GM19025 (cell line): Measurements from ENCODE around the gene B9D2.

Experiments used
- ATAC-seq: cut with Tn5 transposase; IDR thresholded peaks from one replicate; pipeline ENCODE4 v1.9.1; 2021; ENCODE audit warnings: mild to moderate bottlenecking, low read depth, moderate library complexity; ENCODE audit not compliant: unreplicated experiment

The B9D2 gene

GRCh38 chr19:41318696-41319499 is 45.1 kb downstream of the B9D2 start:
- ATAC-seq: no peak

DNA sequence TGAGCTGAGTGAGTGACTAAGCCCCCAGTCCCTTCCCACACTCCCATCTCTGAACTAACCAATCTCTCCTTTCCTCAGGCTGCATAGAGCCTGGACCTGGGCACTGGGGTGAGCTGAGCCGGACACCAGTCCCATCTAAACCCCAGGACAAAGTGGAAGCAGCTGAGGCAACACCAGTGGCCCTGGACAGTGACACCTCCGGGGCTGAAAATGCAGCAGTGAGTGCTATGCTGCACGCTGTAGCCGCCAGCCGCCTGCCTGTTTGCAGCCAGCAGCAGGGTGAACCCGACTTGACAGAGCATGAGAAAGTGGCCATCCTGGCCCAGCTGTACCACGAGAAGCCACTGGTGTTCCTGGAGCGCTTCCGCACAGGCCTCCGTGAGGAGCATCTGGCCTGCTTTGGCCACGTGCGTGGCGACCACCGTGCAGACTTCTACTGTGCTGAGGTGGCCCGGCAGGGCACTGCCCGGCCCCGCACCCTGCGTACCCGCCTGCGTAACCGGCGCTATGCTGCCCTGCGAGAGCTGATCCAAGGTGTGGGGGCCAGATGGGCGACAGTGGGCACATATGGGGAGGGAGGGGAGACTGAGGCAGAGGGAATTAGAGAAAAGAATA is 47.5 kb downstream of the B9D2 start:
- ATAC-seq: no peak

- no peak for ATAC-seq
Observed at GRCh38 chr19:41311613-41312012, 52.3 kb downstream of the B9D2 start.

DNA sequence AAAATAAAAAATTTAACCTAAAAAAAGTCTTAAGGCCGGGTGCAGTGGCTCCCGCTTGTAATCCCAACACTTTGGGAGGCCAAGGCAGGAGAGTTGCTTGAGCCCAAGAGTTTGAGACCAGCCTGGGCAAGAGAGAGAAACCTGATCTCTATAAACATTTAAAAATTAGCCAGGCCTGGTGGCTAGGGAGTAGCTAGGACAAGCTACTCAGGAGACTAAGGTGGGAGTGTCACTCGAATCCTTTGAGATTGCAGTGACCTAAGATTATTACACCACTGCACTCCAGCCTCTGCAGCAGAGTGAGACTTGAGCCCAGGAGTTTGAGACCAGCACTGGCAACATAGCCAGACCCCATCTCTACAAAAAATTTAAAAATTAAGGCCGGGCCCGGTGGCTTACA is 52.9 kb downstream of the B9D2 start:
- ATAC-seq: no peak

- ATAC-seq: peak; percentile 70
Observed at GRCh38 chr19:41310033-41310831, 53.7 kb downstream of the B9D2 start, which contains the start of gene CCDC97. Gene CCDC97 (plus strand): TSS chr19:41310172. CDS start chr19:41310311, 139 bp downstream.

GRCh38 chr19:41309180-41310032 is 54.5 kb downstream of the B9D2 start:
- ATAC-seq: no peak

DNA sequence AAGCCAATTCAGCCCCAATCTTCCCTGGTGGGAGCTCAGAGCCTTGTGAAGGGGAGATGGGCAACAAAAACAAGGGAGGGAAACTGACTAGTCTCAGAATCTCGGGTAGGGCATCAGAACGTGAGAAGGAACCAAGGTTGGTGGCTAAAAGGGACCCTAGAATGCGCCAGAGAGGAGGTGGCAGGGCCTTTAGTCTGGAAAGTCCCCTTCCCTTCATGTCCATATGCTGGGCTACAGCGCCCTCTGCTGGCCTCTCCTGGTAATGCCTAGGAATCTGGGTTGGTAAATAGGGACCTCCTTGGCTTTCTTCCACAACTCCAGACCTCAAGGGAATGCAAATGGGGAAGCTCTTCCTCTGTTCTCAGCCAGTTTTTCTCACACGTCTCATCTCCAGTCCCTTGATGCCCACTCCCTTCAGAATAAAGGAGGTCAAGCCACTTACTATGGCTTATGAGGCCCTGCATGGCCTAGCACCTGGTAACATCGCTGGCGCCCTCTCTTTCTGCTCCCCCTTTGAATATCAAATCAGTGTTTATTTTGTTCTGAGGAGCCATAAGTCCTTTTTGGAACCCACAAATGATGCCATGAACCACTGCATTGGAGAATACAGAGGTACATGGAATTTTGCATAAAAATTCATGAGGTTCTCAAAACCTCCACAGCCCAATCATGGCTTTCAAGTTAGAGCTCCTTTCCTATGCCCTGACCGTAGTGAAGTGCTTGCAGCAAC is 55.3 kb downstream of the B9D2 start:
- no peak for ATAC-seq

DNA sequence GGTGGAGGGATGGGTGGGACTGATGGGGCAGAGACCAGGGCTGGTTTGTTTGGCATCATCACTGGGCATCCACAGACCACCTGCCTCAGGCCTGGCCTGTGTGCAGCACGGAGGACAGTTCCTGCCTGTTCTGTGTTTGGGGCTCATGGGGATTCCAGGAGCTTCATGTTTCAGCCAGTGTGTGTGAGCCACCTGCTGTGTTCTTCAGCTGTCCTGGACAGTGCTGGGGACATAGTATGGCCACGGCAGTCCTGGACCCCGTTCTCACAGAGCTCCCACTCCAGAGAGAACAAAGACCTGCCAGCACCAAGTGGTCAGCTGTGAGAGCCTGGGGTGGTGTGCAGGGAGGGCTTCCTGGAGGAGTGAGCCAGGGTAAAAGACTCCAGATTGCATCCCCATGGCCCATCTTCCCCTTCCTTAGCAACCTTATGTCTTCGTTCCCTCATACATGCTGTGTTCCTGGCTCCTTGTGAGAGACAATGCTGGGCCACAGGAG is 55.9 kb downstream of the B9D2 start:
- ATAC-seq: no peak

DNA sequence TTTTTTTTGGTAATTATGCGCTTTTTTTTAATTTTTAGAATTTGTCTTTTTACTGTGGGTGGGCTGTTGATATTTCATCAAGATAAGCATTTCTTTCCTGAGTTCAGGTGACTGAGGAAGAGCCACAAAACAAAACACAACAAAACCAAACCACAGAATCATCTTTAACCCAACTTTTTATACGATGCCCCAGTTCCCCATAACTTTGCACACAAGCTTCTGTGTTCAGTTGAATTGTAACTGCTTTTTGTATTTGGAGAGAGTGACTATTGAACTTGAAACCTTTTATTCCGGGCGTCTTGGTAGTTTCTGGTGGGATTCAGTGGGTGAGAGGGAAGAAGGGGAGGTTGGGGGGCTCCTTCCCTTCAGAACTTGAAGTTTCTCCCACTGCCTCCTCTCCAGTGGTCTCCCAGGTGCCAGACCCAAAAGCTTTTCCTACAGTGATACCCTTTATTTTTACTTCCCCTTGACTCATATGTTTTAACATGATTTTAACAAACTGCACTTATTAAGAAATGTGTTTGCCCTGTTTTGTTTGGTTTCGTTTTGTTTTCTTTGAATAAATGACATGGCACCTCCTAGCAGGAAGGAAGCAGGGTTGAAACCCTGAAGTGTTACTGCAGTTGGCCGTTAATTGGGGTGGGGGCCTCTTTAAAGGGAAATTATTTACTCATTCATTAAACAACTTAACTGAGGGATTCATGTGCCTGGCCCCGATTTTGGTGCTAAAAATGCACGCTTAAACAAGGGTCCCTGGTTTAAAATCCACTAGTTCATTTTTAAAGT is 56.7 kb downstream of the B9D2 start:
- ATAC-seq: no peak

DNA sequence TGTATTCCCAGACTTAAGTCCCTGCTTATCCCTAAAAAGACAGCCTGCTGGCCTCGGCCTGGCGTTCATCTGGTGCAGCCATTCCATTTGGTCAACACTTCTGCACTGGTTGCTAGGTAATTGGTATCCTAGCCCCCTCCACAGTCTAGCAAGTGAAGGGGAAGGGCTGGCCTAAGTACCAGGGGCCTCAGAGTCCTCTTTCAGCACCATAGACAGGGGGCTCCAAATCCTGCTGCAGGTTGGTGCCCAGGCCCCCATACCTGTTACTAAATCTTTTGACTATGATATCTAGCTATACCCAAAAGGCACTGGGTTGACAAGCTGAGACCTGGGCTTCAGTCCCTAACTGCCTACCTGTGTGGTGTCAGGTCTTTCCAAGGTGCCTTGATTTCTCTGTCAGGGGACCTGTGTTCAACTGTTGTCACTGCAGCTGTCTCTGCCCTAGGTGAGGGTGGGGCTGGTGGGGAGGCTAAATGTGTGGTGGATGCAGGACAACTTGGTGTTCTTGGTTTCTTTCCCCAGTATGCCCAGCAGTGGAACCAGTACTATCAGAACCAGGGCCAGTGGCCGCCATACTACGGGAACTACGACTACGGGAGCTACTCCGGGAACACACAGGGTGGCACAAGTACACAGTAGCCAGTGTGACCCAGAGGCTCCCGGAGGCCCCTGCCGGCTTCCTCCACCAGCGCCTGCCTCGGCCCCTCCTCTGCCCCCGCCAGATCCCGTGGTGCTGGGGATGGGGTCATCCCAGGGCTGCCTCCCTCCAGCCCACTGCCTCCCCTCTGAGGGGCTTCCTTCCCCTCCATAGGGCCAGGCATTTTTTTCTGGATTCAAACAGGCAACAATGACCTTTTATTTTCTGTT is 57.8 kb downstream of the B9D2 start:
- ATAC-seq: no peak

- no peak for ATAC-seq
Observed at GRCh38 chr19:41304706-41305483, 59.1 kb downstream of the B9D2 start.
